SK-N-SH treated with all-trans-retinoic acid at 6 μM for 48 hours (cell line): ENCODE measurements around the gene SCN3B.
A peak's percentile ranks its signal among the peaks of the same experiment; 100 is the strongest.

Experiments
- ATAC-seq: fragments of 200-7000 bp; cut with Tn5 transposase; 3 replicates; pipeline ENCODE4 v1.9.1; 2020; ENCODE audit warnings: mild to moderate bottlenecking, moderate library complexity
- ARNTL ChIP-seq: fragments of 450-650 bp; formaldehyde crosslinking; IDR thresholded peaks from 2 replicates; pipeline ENCODE4 v1.5.0; 2020; ENCODE audit warnings: low read depth, mild to moderate bottlenecking, moderate library complexity, borderline replicate concordance
- CSDC2 ChIP-seq: fragments of 250-450 bp; sonication (Bioruptor Pico); IDR thresholded peaks from 2 replicates; pipeline ENCODE4 v1.5.0; 2020; ENCODE audit warnings: mild to moderate bottlenecking, moderate library complexity
- ISL1 ChIP-seq: fragments of 250-450 bp; sonication (Bioruptor Pico); IDR thresholded peaks from 2 replicates; pipeline ENCODE4 v2.1.2; 2022; ENCODE audit warnings: mild to moderate bottlenecking, moderate library complexity
- OSR1 ChIP-seq: fragments of 250-450 bp; sonication (Bioruptor Pico); IDR thresholded peaks from 2 replicates; pipeline ENCODE4 v1.8.0; 2022; ENCODE audit warnings: moderate library complexity, mild to moderate bottlenecking, inconsistent platforms
- PPARA ChIP-seq: fragments of 250-450 bp; sonication (Bioruptor Pico); IDR thresholded peaks from 2 replicates; pipeline ENCODE4 v1.5.0; 2020; ENCODE audit warnings: mild to moderate bottlenecking, borderline replicate concordance
- RARB ChIP-seq: fragments of 250-450 bp; sonication (Bioruptor Pico); IDR thresholded peaks from 2 replicates; pipeline ENCODE4 v1.8.0; 2021; ENCODE audit warnings: mild to moderate bottlenecking, moderate library complexity
- SNAI2 ChIP-seq: fragments of 250-450 bp; sonication (Bioruptor Pico); IDR thresholded peaks from 2 replicates; pipeline ENCODE4 v1.5.0; 2020; ENCODE audit warnings: mild to moderate bottlenecking, moderate library complexity
- TCF4 ChIP-seq: fragments of 250-450 bp; sonication (Bioruptor Pico); IDR thresholded peaks from 2 replicates; pipeline ENCODE4 v1.8.0; 2021; ENCODE audit warnings: mild to moderate bottlenecking, moderate library complexity, borderline replicate concordance
- TOX ChIP-seq: fragments of 250-450 bp; sonication (Bioruptor Pico); IDR thresholded peaks from 2 replicates; pipeline ENCODE4 v1.8.0; 2021; ENCODE audit warnings: mild to moderate bottlenecking, moderate library complexity, borderline replicate concordance
- ZC3H10 ChIP-seq: fragments of 250-450 bp; sonication (Bioruptor Pico); IDR thresholded peaks from 2 replicates; pipeline ENCODE4 v1.5.1; 2021; ENCODE audit warnings: mild to moderate bottlenecking, moderate library complexity
- ZFP3 ChIP-seq: fragments of 250-450 bp; sonication (Bioruptor Pico); IDR thresholded peaks from 2 replicates; pipeline ENCODE4 v1.5.0; 2020; ENCODE audit warnings: mild to moderate bottlenecking, moderate library complexity
- ZFP30 ChIP-seq: fragments of 450-650 bp; formaldehyde crosslinking; IDR thresholded peaks from 2 replicates; pipeline ENCODE4 v1.5.0; 2022; ENCODE audit warnings: mild to moderate bottlenecking, moderate library complexity
- ZNF565 ChIP-seq: fragments of 450-650 bp; formaldehyde crosslinking; conservative IDR thresholded peaks from 2 replicates; pipeline ENCODE4 v1.5.0; 2020; ENCODE audit warnings: low read depth, mild to moderate bottlenecking, moderate library complexity
- ZNF70 ChIP-seq: fragments of 450-650 bp; formaldehyde crosslinking; IDR thresholded peaks from 2 replicates; pipeline ENCODE4 v1.5.0; 2020; ENCODE audit warnings: mild to moderate bottlenecking, moderate library complexity
- ZNF8 ChIP-seq: fragments of 450-650 bp; formaldehyde crosslinking; IDR thresholded peaks from 2 replicates; pipeline ENCODE4 v1.5.0; 2020; ENCODE audit warnings: mild to moderate bottlenecking, moderate library complexity
- TF ChIP-seq, protein P1 (sequence below): fragments of 250-450 bp; sonication (Bioruptor Pico); IDR thresholded peaks from 2 replicates; pipeline ENCODE4 v1.8.0; 2020; ENCODE audit warnings: mild to moderate bottlenecking, moderate library complexity, borderline replicate concordance
- TF ChIP-seq, protein P2 (sequence below): fragments of 250-450 bp; sonication (Bioruptor Pico); IDR thresholded peaks from 2 replicates; pipeline ENCODE4 v1.5.0; 2020; ENCODE audit warnings: mild to moderate bottlenecking, moderate library complexity
- TF ChIP-seq, protein P3 (sequence below): fragments of 250-450 bp; sonication (Bioruptor Pico); IDR thresholded peaks from 2 replicates; pipeline ENCODE4 v1.8.0; 2021; ENCODE audit warnings: low read depth, mild to moderate bottlenecking, moderate library complexity, borderline replicate concordance
- TF ChIP-seq, protein P4 (sequence below): fragments of 250-450 bp; sonication (Bioruptor Pico); IDR thresholded peaks from 2 replicates; pipeline ENCODE4 v1.5.1; 2020; ENCODE audit warnings: low read depth, mild to moderate bottlenecking, moderate library complexity

The SCN3B gene

DNA sequence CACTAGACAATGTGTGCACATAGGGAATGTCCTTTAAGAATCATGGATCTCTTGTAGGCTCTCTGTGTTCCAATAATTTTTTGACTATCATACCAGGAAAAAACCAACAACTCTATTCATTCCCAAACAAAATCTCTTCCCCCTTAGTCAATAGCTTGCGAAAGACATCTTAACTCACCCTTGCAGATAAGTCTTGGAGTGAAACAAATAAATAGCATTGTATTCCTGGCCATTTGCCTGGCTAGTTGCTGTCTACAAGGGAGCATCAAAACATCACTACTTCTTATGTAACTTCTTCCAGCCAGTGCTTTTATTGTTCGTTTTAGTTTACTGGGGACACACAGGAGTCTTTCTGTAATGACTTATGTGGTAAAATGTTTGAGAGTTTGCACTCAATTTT, 29.4 kb downstream of the SCN3B start:
- no peak for TF ChIP-seq RARB
- no peak for TF ChIP-seq OSR1 (CRISPR knock-in tag)
- TF ChIP-seq, protein P1, sequence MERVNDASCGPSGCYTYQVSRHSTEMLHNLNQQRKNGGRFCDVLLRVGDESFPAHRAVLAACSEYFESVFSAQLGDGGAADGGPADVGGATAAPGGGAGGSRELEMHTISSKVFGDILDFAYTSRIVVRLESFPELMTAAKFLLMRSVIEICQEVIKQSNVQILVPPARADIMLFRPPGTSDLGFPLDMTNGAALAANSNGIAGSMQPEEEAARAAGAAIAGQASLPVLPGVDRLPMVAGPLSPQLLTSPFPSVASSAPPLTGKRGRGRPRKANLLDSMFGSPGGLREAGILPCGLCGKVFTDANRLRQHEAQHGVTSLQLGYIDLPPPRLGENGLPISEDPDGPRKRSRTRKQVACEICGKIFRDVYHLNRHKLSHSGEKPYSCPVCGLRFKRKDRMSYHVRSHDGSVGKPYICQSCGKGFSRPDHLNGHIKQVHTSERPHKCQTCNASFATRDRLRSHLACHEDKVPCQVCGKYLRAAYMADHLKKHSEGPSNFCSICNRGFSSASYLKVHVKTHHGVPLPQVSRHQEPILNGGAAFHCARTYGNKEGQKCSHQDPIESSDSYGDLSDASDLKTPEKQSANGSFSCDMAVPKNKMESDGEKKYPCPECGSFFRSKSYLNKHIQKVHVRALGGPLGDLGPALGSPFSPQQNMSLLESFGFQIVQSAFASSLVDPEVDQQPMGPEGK (CRISPR knock-in tag): no peak
- no peak for ATAC-seq

DNA sequence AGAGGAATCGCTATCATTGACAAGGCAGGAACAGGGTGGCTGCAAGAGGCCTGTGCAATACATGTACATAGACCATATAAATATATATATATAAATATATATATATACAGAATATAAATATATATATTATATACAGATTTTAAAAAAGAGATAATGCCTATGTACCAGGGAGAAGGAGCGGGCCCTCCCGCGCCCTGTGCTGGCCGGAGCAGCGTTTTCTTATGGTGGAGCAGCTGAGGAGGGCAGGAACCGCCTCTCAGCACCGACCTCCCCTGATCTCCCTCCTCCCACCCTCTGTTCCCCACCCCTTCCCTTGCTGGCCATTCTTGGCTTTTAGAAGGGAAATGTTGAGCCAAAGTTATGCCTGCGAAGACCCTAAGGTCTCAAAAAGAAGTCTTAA, 31.8 kb downstream of the SCN3B start:
- TF ChIP-seq ARNTL: no peak
- TF ChIP-seq TCF4: no peak
- TF ChIP-seq, protein P2, sequence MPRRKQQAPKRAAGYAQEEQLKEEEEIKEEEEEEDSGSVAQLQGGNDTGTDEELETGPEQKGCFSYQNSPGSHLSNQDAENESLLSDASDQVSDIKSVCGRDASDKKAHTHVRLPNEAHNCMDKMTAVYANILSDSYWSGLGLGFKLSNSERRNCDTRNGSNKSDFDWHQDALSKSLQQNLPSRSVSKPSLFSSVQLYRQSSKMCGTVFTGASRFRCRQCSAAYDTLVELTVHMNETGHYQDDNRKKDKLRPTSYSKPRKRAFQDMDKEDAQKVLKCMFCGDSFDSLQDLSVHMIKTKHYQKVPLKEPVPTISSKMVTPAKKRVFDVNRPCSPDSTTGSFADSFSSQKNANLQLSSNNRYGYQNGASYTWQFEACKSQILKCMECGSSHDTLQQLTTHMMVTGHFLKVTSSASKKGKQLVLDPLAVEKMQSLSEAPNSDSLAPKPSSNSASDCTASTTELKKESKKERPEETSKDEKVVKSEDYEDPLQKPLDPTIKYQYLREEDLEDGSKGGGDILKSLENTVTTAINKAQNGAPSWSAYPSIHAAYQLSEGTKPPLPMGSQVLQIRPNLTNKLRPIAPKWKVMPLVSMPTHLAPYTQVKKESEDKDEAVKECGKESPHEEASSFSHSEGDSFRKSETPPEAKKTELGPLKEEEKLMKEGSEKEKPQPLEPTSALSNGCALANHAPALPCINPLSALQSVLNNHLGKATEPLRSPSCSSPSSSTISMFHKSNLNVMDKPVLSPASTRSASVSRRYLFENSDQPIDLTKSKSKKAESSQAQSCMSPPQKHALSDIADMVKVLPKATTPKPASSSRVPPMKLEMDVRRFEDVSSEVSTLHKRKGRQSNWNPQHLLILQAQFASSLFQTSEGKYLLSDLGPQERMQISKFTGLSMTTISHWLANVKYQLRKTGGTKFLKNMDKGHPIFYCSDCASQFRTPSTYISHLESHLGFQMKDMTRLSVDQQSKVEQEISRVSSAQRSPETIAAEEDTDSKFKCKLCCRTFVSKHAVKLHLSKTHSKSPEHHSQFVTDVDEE: no peak
- TF ChIP-seq TOX (CRISPR knock-in tag): no peak
- TF ChIP-seq CSDC2 (CRISPR knock-in tag): no peak
- TF ChIP-seq ZNF70 (CRISPR knock-in tag): no peak
- no peak for TF ChIP-seq ZNF565 (CRISPR knock-in tag)
- no peak for TF ChIP-seq SNAI2
- TF ChIP-seq, protein P3, sequence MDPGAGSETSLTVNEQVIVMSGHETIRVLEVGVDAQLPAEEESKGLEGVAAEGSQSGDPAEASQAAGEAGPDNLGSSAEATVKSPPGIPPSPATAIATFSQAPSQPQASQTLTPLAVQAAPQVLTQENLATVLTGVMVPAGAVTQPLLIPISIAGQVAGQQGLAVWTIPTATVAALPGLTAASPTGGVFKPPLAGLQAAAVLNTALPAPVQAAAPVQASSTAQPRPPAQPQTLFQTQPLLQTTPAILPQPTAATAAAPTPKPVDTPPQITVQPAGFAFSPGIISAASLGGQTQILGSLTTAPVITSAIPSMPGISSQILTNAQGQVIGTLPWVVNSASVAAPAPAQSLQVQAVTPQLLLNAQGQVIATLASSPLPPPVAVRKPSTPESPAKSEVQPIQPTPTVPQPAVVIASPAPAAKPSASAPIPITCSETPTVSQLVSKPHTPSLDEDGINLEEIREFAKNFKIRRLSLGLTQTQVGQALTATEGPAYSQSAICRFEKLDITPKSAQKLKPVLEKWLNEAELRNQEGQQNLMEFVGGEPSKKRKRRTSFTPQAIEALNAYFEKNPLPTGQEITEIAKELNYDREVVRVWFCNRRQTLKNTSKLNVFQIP (CRISPR knock-in tag): no peak
- no peak for TF ChIP-seq PPARA (CRISPR knock-in tag)
- TF ChIP-seq, protein P1 (CRISPR knock-in tag): no peak
- TF ChIP-seq ZFP30 (CRISPR knock-in tag): no peak
- TF ChIP-seq RARB: no peak
- TF ChIP-seq ZNF8: no peak
- TF ChIP-seq ISL1 (CRISPR knock-in tag): no peak
- TF ChIP-seq ZC3H10 (CRISPR knock-in tag): no peak
- TF ChIP-seq ZFP3 (CRISPR knock-in tag): no peak
- TF ChIP-seq OSR1 (CRISPR knock-in tag): no peak
- TF ChIP-seq, protein P4, sequence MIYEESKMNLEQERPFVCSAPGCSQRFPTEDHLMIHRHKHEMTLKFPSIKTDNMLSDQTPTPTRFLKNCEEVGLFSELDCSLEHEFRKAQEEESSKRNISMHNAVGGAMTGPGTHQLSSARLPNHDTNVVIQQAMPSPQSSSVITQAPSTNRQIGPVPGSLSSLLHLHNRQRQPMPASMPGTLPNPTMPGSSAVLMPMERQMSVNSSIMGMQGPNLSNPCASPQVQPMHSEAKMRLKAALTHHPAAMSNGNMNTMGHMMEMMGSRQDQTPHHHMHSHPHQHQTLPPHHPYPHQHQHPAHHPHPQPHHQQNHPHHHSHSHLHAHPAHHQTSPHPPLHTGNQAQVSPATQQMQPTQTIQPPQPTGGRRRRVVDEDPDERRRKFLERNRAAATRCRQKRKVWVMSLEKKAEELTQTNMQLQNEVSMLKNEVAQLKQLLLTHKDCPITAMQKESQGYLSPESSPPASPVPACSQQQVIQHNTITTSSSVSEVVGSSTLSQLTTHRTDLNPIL (CRISPR knock-in tag): no peak
- ATAC-seq: no peak

DNA sequence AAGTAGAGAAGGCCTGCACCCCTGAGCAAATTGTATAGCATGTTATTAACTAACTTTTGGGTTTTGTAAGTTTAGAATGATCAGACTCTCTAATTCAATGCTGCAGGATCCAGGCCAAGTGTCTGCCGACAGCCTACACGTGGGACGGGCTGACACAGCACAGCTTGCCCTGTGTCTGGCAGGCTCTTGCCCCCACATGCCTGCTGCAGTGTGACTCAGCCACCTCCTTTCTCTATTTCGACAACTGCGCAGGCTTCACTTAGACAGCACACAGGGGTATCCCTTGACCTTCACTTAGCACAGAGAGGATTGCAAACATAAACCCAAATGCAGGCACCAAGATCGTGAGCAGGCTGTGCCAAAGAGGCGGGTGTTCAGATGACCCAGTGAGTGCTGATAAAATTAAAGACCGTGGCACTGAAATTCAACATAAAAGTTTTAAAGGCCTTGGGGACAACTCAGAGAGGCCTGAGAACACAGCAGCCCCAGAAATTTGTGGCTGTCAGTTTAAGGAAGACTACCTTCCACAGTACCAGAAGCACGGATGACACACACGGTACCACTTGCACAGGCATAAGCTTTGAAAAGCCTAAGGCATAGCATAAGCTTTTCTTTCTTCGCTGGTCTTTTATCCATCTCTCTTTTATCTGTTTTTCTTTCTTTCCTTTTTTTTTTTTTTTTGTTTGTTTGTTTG, 37.8 kb downstream of the SCN3B start:
- peak; percentile 99 for ATAC-seq
- no peak for TF ChIP-seq ARNTL
- no peak for TF ChIP-seq ZFP30 (CRISPR knock-in tag)
- TF ChIP-seq TCF4: peak; percentile 24; the same call in 1 of the 2 replicates
- 0 out of 2 replicates have a peak, but pooled peaks have one; percentile 27 for TF ChIP-seq ZFP3 (CRISPR knock-in tag)
- TF ChIP-seq, protein P4 (CRISPR knock-in tag): no peak
- TF ChIP-seq, all 23 proteins: peak for 2
